Measurements from ENCODE around the gene GPX1. TPM values are rescaled to one million over a fixed set of nuclear protein-coding genes. Genes with fewer than 3 reads are reported as not detected.

GPX1 gene
- total and polyA plus RNA-seq, 10 of the 15 experiments (the other 5 are each of a cell fraction or from before 2014, with no cell fraction given): 32.0 to 1,121 (median 400) TPM

DNA sequence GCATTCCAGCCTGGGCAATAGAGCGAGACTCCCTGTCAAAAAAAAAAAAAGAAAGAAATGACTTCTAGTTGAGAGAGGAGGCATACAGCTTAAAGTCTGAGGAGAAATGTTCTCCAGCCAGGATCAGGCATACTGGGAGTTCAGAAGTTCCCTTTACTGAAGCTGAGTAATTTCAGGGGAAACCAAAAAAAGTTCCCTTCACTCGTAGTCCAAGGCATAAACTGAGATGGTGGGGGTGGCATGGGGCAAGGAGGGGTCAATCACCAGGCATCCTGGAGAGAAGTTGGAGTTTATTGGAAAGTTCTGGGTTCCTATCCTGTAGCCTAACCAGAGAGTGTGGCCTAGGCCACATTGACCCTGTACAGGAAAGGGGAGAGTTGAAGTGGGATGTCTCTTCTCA, 5.9 kb downstream of the GPX1 start:
- 50% methylated on average over 2 of the region's 2 CpGs for WGBS (ENCODE audit: insufficient coverage, insufficient replicate concordance, low lambda C conversion rate, missing lambda C conversion rate)
- intact Hi-C loops (cut with micrococcal nuclease; ENCODE audit: unreplicated experiment) (no loop called here), in situ Hi-C loops (cut with MboI) (no loop called here)
- CTCF ChIA-PET: interaction anchor here (1.1 to 1.2 kb wide), 2 partner anchors 9 to 12 kb away, joined by 6 read pairs; partner anchors contain the start of gene USP4
- TF ChIP-seq TCF3 (IDR thresholded peaks at IDR 0.05; ENCODE audit: borderline replicate concordance, insufficient read depth, low read depth, low read length) (no peak), GABPA (IDR thresholded peaks at IDR 0.05; ENCODE audit: low read depth) (no peak), ZSCAN29 (IDR thresholded peaks at IDR 0.05) (no peak), ATF7 (IDR thresholded peaks at IDR 0.05; ENCODE audit: low read depth) (no peak), HDAC6 (IDR thresholded peaks at IDR 0.05; ENCODE audit: unreplicated experiment) (no peak), GATAD2B (conservative IDR thresholded peaks at IDR 0.05; ENCODE audit: low read depth) (no peak), EZH2 (IDR thresholded peaks at IDR 0.05; ENCODE audit: borderline replicate concordance, control insufficient read depth, low read depth, low read length) (no peak)
- TF ChIP-seq, protein P1, sequence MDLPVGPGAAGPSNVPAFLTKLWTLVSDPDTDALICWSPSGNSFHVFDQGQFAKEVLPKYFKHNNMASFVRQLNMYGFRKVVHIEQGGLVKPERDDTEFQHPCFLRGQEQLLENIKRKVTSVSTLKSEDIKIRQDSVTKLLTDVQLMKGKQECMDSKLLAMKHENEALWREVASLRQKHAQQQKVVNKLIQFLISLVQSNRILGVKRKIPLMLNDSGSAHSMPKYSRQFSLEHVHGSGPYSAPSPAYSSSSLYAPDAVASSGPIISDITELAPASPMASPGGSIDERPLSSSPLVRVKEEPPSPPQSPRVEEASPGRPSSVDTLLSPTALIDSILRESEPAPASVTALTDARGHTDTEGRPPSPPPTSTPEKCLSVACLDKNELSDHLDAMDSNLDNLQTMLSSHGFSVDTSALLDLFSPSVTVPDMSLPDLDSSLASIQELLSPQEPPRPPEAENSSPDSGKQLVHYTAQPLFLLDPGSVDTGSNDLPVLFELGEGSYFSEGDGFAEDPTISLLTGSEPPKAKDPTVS (IDR thresholded peaks at IDR 0.05; ENCODE audit: low read depth, low read length): no peak
- TF ChIP-seq, protein P2, sequence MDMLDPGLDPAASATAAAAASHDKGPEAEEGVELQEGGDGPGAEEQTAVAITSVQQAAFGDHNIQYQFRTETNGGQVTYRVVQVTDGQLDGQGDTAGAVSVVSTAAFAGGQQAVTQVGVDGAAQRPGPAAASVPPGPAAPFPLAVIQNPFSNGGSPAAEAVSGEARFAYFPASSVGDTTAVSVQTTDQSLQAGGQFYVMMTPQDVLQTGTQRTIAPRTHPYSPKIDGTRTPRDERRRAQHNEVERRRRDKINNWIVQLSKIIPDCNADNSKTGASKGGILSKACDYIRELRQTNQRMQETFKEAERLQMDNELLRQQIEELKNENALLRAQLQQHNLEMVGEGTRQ (IDR thresholded peaks at IDR 0.05; ENCODE audit: borderline replicate concordance, low read depth, low read length): no peak
- TF ChIP-seq, protein P3, sequence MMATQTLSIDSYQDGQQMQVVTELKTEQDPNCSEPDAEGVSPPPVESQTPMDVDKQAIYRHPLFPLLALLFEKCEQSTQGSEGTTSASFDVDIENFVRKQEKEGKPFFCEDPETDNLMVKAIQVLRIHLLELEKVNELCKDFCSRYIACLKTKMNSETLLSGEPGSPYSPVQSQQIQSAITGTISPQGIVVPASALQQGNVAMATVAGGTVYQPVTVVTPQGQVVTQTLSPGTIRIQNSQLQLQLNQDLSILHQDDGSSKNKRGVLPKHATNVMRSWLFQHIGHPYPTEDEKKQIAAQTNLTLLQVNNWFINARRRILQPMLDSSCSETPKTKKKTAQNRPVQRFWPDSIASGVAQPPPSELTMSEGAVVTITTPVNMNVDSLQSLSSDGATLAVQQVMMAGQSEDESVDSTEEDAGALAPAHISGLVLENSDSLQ (IDR thresholded peaks at IDR 0.05): no peak
- TF ChIP-seq, protein P4, sequence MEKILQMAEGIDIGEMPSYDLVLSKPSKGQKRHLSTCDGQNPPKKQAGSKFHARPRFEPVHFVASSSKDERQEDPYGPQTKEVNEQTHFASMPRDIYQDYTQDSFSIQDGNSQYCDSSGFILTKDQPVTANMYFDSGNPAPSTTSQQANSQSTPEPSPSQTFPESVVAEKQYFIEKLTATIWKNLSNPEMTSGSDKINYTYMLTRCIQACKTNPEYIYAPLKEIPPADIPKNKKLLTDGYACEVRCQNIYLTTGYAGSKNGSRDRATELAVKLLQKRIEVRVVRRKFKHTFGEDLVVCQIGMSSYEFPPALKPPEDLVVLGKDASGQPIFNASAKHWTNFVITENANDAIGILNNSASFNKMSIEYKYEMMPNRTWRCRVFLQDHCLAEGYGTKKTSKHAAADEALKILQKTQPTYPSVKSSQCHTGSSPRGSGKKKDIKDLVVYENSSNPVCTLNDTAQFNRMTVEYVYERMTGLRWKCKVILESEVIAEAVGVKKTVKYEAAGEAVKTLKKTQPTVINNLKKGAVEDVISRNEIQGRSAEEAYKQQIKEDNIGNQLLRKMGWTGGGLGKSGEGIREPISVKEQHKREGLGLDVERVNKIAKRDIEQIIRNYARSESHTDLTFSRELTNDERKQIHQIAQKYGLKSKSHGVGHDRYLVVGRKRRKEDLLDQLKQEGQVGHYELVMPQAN (conservative IDR thresholded peaks at IDR 0.05): no peak
- TF ChIP-seq, protein P5, sequence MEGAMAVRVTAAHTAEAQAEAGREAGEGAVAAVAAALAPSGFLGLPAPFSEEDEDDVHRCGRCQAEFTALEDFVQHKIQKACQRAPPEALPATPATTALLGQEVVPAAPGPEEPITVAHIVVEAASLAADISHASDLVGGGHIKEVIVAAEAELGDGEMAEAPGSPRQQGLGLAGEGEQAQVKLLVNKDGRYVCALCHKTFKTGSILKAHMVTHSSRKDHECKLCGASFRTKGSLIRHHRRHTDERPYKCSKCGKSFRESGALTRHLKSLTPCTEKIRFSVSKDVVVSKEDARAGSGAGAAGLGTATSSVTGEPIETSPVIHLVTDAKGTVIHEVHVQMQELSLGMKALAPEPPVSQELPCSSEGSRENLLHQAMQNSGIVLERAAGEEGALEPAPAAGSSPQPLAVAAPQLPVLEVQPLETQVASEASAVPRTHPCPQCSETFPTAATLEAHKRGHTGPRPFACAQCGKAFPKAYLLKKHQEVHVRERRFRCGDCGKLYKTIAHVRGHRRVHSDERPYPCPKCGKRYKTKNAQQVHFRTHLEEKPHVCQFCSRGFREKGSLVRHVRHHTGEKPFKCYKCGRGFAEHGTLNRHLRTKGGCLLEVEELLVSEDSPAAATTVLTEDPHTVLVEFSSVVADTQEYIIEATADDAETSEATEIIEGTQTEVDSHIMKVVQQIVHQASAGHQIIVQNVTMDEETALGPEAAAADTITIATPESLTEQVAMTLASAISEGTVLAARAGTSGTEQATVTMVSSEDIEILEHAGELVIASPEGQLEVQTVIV (IDR thresholded peaks at IDR 0.05; ENCODE audit: borderline replicate concordance, partially characterized antibody): no peak
- H3K9ac ChIP-seq (ENCODE audit: control insufficient read depth, insufficient read depth, low read length): no peak overlapping the region; the same call in 1 of the 2 replicates
- no peak overlapping the region for H3K4me2 ChIP-seq (ENCODE audit: control insufficient read depth, insufficient read depth)
- no peaks in the 10 kb centered on the region for H4K20me1 ChIP-seq (ENCODE audit: control insufficient read depth, insufficient read depth)
- H3K4me3 ChIP-seq: no peak overlapping the region
- H3K4me1 ChIP-seq (ENCODE audit: control insufficient read depth, insufficient read depth, low read length): peaks cover 22% of the 10 kb centered on the region
- RAD21 ChIA-PET (ENCODE audit: unreplicated experiment): interaction anchor here (0.7 to 4.3 kb wide), 4 partner anchors 12 to 76 kb away, joined by 3 to 23 read pairs (median 4); partner anchors contain the start of genes NICN1 and USP4
- POLR2A ChIA-PET: interaction anchor here (0.6 to 1.9 kb wide), 6 partner anchors 9 to 139 kb away, joined by 3 to 10 read pairs (median 3); partner anchors contain the start of genes RHOA, TCTA and USP4
- no peaks in the 10 kb centered on the region for H3K9me3 ChIP-seq (replicated peaks; ENCODE audit: control insufficient read depth, insufficient read depth, low read length)
- no peak for FAIRE-seq
- H3K79me2 ChIP-seq (ENCODE audit: control insufficient read depth, insufficient read depth, low read length): peaks cover 14% of the 10 kb centered on the region
- SMC1A ChIA-PET (ENCODE audit: uncharacterized antibody, unreplicated experiment): interaction anchor here (0.6 to 2.9 kb wide), 5 partner anchors 10 to 60 kb away, joined by 3 to 16 read pairs (median 3); partner anchors contain the start of genes RHOA, TCTA and USP4
- H3K36me3 ChIP-seq (ENCODE audit: control insufficient read depth in 2 of 2, insufficient read depth in 2 of 2, low read length in 1 of 2): peaks cover 2 to 8% of the 10 kb centered on the region in 2 experiments; a peak in 3 of 4 replicates
- no peak overlapping the region for H2AFZ ChIP-seq (ENCODE audit: control insufficient read depth, low read depth, low read length)
- no TSS peak for BruUV-seq (replicated peaks)
- H3K27ac ChIP-seq (ENCODE audit: control insufficient read depth, insufficient read depth): peak overlapping the region; percentile 38
- ATAC-seq: no peak
- H3K27me3 ChIP-seq (replicated peaks in 1 of 2; ENCODE audit: control insufficient read depth in 2 of 2, insufficient read depth in 2 of 2, low read length in 1 of 2): no peaks in the 10 kb centered on the region
- no peak for DNase-seq (ENCODE audit: low read depth, low spot score)

Data from GM12878 (cell line).